ENCODE measurements around the gene PPP4R2. TPM values are rescaled to one million over a fixed set of nuclear protein-coding genes. Genes with fewer than 3 reads are reported as not detected.
A peak's percentile ranks its signal among the peaks of the same experiment; 100 is the strongest.

PPP4R2 gene
- total and polyA plus RNA-seq, 2 donors (not counting 3 experiments of a cell fraction or from before 2014, with no cell fraction given), result 6.5 to 74.4 TPM

GRCh38 chr3:73028803-73029202 lies 32.2 kb downstream of the PPP4R2 start:
- H3K4me1 ChIP-seq (ENCODE audit: control insufficient read depth, extremely low read depth, insufficient read depth, low read length), result peaks cover 19% of the 10 kb centered on the region
- no peak overlapping the region for H3K9ac ChIP-seq (replicated peaks; ENCODE audit: extremely low read depth, insufficient read depth, low read length)
- no TSS peak for BruUV-seq (replicated peaks)
- POLR2A ChIA-PET, result no interaction called here
- CTCF ChIA-PET, result interaction anchor here (1.0 to 1.2 kb wide), 2 partner anchors 10 to 31 kb away, joined by 3 to 6 read pairs; no protein-coding TSS in a partner anchor
- no peak for TF ChIP-seq POLR2AphosphoS5 (IDR thresholded peaks at IDR 0.05; ENCODE audit: insufficient read depth, low read depth, low read length)
- no peak for TF ChIP-seq GATA2 (IDR thresholded peaks at IDR 0.05; ENCODE audit: insufficient read depth, insufficient read length, low read depth, low read length)
- no peak for TF ChIP-seq POLR2A (IDR thresholded peaks at IDR 0.05; ENCODE audit: low read depth, low read length)
- TF ChIP-seq MYC (IDR thresholded peaks at IDR 0.05; ENCODE audit: low read depth, low read length), result no peak
- no peak for TF ChIP-seq CTCF (IDR thresholded peaks at IDR 0.05; ENCODE audit: extremely low read depth in 1 of 2, insufficient read depth in 1 of 2, low read depth in 1 of 2, low read length in 2 of 2)
- TF ChIP-seq MAX (IDR thresholded peaks at IDR 0.05; ENCODE audit: insufficient read depth, insufficient read length), result no peak
- no peak for TF ChIP-seq FOS (IDR thresholded peaks at IDR 0.05; ENCODE audit: borderline replicate concordance, insufficient read depth, low read length)
- no peak for TF ChIP-seq EZH2 (IDR thresholded peaks at IDR 0.05; ENCODE audit: borderline replicate concordance, low read depth, low read length, severe bottlenecking)
- no peak for TF ChIP-seq JUN (IDR thresholded peaks at IDR 0.05; ENCODE audit: borderline replicate concordance, insufficient read depth, insufficient read length, low read depth)
- FAIRE-seq (no peak), DNase-seq (ENCODE audit: low read depth, low spot score) (no peak)
- no peak overlapping the region for H3K4me3 ChIP-seq (replicated peaks in 1 of 3; ENCODE audit: insufficient read depth in 1 of 3, low read depth in 1 of 3, low read length in 3 of 3)
- H3K9me3 ChIP-seq (replicated peaks; ENCODE audit: control insufficient read depth, insufficient read depth, low read length), result no peaks in the 10 kb centered on the region
- H3K36me3 ChIP-seq (ENCODE audit: control insufficient read depth in 2 of 2, extremely low read depth in 1 of 2, insufficient read depth in 2 of 2, low read length in 2 of 2), result no peaks in the 10 kb centered on the region
- H3K4me2 ChIP-seq (ENCODE audit: insufficient read depth, low read length), result no peak overlapping the region
- H3K79me2 ChIP-seq (ENCODE audit: control insufficient read depth, insufficient read depth, low read length), result peaks cover 100% of the 10 kb centered on the region
- no peaks in the 10 kb centered on the region for H3K27me3 ChIP-seq (ENCODE audit: control insufficient read depth in 2 of 2, insufficient read depth in 2 of 2, low read length in 2 of 2)
- H3K27ac ChIP-seq (ENCODE audit: insufficient read depth, low read depth, low read length), result peak overlapping the region; percentile 20
- dilution Hi-C loops (cut with MboI; ENCODE audit: extremely low pct_ligation_motif_present, low sequenced_read_pairs), result no loop called here
- H4K20me1 ChIP-seq (replicated peaks; ENCODE audit: control insufficient read depth, extremely low read depth, insufficient read depth, low read length), result peaks cover 37% of the 10 kb centered on the region
- H3K9me1 ChIP-seq (replicated peaks; ENCODE audit: control insufficient read depth, extremely low read depth, insufficient read depth, low read length), result peaks cover 3% of the 10 kb centered on the region
- intact Hi-C loops (cut with micrococcal nuclease), result no loop called here
- no peak overlapping the region for H2AFZ ChIP-seq (ENCODE audit: low read depth, low read length)

All from endothelial cell of umbilical vein (primary cell).